Measurements from ENCODE around the gene GPR171.
A peak's percentile ranks its signal among the peaks of the same experiment; 100 is the strongest.
"Not testable (repeated sequence)": the region's sequence is repeated elsewhere in the genome, so short reads cannot be mapped to it uniquely, and the experiment has no call there.

The GPR171 gene

GRCh38 chr3:151203051-151203420, at the start of gene GPR171:
TSS of gene GPR171 (minus strand) at chr3:151203216. CDS start at chr3:151199386, 3,830 bp downstream.
- no peak for DNase-seq (ENCODE audit: low spot score)

- no peak for DNase-seq (ENCODE audit: low spot score)
These were observed 45.8 kb upstream of the GPR171 start for GRCh38 chr3:151248772-151249337.

- not testable (repeated sequence) for DNase-seq (ENCODE audit: low spot score)
These were observed 39.0 kb upstream of the GPR171 start for GRCh38 chr3:151242006-151242405.

- no peak for DNase-seq (ENCODE audit: low spot score)
These were observed 33.7 kb upstream of the GPR171 start for GRCh38 chr3:151236736-151237135.

- no peak for DNase-seq (ENCODE audit: low spot score)
These were observed 33.3 kb upstream of the GPR171 start for GRCh38 chr3:151236316-151236715.

GRCh38 chr3:151234825-151235224, 31.8 kb upstream of the GPR171 start:
- no peak for DNase-seq (ENCODE audit: low spot score)

- DNase-seq (ENCODE audit: low spot score), result no peak
These were observed 30.0 kb upstream of the GPR171 start for GRCh38 chr3:151232991-151233390.

GRCh38 chr3:151232403-151232802, 29.4 kb upstream of the GPR171 start:
- DNase-seq (ENCODE audit: low spot score), result not testable (repeated sequence)

- DNase-seq (ENCODE audit: low spot score), result no peak
These were observed 27.6 kb upstream of the GPR171 start for GRCh38 chr3:151230646-151231045.

GRCh38 chr3:151228666-151229040, 25.6 kb upstream of the GPR171 start:
- DNase-seq (ENCODE audit: low spot score), result no peak

- DNase-seq (ENCODE audit: low spot score), result peak; percentile 66
These were observed 25.0 kb upstream of the GPR171 start for GRCh38 chr3:151227807-151228665.

- DNase-seq (ENCODE audit: low spot score), result no peak
These were observed 24.3 kb upstream of the GPR171 start for GRCh38 chr3:151227266-151227806.

- DNase-seq (ENCODE audit: low spot score), result no peak
These were observed 23.8 kb upstream of the GPR171 start for GRCh38 chr3:151226825-151227224.

- peak; percentile 28 for DNase-seq (ENCODE audit: low spot score)
These were observed 23.1 kb upstream of the GPR171 start for GRCh38 chr3:151226088-151226563.

GRCh38 chr3:151225040-151225975, 22.3 kb upstream of the GPR171 start:
- no peak for DNase-seq (ENCODE audit: low spot score)

GRCh38 chr3:151224268-151224866, 21.4 kb upstream of the GPR171 start:
- no peak for DNase-seq (ENCODE audit: low spot score)

GRCh38 chr3:151219056-151219455, 16.0 kb upstream of the GPR171 start:
- peak; percentile 38 for DNase-seq (ENCODE audit: low spot score)

GRCh38 chr3:151218136-151218535, 15.1 kb upstream of the GPR171 start:
- no peak for DNase-seq (ENCODE audit: low spot score)

GRCh38 chr3:151216641-151217607, 13.9 kb upstream of the GPR171 start:
- no peak for DNase-seq (ENCODE audit: low spot score)

GRCh38 chr3:151214459-151214858, 11.4 kb upstream of the GPR171 start:
- no peak for DNase-seq (ENCODE audit: low spot score)
